HS-5 (cell line): ENCODE data around the gene FERMT1.
"Not testable (repeated sequence)": the region's sequence is repeated elsewhere in the genome, so short reads cannot be mapped to it uniquely, and the experiment has no call there.

Source experiments
- DNase-seq: peaks from one replicate; pipeline ENCODE4 v3.0.0-alpha.2; 2012; ENCODE audit warnings: low read depth

Gene FERMT1

DNA sequence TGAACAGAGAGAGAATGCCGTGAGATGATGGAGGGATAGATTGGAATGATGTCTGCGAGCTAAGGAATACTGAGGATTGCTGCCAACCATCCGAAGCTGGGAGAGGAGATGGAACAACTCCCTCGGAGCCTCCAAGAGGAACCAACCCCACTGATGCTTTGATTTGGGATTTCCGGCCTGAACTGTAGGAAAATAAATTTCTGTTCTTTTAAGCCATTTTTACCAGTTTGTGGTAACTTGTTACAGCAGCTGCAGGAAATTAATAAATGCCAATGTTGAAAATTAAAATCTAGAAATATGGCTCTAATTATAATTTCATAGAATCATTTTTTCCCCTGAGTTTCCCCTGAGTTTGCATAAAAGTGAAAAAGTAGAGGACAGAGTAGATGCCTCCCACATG, 83.1 kb downstream of the FERMT1 start:
- no peak for DNase-seq

DNA sequence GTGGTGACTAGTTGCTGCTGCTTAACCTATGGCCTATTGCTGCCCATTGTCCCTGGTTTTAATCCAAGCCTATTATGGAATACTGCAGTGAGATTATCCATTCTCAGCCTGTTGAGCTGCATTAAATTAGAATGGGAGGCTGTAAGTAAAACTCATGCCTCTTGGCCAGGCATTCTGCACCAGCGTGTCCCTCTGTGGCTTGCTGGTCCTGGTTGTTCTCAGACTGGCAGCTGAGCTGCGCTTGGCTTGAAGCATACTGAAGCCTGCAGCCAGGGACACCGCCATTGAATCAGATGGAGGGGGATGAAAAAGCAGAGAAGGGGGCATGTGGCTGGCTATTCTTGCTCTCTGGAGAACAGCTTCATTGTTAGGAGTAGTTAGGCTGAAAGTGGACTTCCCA, 84.6 kb downstream of the FERMT1 start:
- no peak for DNase-seq

DNA sequence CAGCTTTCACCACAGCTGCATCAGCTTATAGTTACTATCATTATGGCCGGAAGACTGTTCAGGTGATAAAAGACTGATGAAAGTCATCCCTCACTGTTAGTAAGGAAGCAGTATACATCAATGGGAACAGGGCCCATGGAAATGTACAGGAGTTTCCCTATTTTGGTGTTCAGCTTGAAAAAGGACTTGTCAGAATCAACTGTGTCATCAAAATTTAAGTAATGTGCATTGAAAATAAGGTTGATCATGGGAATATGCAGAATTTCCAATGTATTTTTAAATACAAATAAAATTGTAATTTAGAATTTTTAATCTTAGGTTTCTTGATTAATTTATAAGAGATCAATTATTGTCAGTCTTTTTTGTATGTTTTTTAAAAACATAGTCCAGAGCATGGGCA, 85.7 kb downstream of the FERMT1 start:
- no peak for DNase-seq

DNA sequence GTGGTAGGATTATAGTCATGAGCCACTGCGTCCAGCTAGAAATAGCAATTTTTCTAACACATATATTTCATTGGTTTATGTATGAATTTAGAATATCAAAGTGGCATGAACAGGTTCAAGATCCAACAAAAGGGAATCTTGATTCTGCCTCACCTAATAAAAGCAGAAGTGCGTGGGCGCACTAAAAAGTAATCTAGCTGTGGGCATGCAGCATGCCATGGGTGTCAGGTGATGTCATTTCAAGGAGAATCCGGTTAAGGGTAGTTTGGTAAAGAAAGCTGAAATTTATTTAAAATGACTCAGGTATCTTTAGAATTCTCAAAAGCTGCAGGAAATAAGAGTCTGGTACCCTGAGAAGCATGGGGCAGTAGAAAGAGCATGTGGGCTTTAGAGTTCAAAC, 86.6 kb downstream of the FERMT1 start:
- DNase-seq: no peak

DNA sequence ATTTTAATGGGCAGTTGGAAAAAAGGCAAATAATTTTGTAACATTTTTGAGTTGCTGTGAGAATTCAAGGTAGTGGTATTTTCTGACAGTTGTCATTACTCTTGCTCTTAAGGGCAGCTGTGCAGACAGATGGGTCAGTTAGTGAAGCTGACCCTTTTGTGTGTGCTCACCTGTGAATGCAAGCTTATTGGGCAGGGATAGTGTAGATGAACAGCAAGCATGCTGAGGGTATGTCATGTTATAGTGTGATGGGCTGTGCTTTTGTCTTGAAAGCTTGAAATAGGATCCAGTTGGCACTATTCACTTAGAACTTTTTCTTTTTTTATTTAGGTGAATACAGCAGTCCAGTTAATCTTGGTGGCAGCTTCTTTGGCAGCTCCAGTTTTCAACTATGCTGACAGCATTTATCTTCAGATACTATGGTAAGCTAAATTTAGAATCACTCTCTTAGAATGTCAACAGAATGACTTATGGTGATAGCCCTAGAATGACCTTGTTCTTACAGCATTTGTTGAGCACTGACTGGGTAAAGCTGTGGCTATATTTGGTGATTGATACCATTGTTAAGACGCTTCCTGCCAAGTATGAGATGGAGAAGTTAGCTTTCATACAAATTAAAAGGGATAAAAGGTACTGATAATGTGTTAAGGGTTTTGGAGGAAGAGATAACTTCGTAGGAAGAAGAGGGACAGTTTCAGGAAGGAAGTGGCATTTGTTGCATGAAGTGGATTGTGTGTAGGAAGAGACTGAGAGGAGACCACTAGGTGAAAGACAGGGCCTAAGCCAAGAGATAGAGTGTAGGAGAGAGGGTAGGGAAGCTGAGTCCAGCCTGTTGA, 88.5 kb downstream of the FERMT1 start:
- DNase-seq: no peak

DNA sequence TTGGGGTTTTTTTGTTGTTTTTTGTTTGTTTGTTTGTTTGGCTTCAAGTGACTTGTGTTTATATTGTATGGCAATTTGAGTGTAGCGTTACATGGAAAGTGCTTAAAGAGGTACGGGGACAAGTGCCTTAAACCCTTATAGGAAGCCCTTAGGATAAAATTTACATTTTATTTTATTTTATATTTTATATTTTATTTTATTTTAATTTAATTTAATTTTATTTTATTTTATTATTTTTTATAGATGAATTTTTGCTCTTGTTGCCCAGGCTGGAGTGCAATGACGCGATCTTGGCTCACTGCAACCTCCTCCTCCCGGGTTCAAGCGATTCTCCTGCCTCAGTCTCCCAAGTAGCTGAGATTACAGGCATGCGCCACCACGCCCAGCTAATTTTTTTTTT, 89.9 kb downstream of the FERMT1 start:
- not testable (repeated sequence) for DNase-seq

DNA sequence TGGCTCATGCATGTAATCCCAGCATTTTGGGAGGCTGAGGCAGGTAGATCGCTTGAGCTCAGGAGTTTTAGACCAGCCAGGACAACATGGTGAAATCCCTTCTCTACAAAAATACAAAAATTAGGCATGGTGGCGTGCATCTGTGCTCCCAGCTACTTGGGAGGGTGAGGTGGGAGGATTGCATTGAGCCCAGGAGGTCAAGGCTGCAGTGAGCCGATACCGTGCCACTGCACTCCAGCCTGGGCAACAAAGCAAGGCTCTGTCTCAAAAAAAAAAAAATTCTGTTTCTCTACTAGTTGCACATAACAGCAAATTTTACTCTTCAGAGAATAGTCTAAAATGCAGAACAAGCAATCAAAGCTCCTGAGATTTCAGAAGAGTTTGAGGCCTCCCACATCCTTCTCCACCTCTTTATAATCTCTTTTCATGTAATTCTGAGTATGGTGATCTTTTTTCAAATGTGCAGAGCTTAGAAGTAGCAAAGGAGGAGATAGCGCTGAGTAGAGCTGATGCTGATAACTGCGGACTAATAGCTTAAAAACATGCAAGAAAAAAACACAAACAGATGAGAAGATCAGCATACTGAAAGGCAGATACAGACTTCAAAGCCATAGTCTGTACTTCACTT, 92.3 kb downstream of the FERMT1 start:
- DNase-seq: no peak

DNA sequence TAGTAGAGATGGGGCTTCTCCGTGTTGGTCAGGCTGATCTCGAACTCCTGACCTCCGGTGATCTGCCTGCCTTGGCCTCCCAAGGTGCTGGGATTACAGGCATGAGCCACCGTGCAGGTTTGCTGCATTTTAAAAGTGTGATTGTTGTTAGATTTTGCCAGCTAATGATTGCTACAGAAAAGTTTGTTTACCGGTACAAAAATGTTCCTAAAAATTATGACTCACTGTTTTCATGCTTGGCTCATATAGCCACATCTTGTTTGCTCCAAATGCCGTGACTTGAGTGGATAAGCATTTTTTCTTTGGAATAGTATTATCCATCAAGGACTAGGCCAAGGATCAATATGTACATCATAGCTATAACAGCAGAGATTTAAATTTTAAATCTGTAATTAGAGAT, 93.3 kb downstream of the FERMT1 start:
- no peak for DNase-seq

DNA sequence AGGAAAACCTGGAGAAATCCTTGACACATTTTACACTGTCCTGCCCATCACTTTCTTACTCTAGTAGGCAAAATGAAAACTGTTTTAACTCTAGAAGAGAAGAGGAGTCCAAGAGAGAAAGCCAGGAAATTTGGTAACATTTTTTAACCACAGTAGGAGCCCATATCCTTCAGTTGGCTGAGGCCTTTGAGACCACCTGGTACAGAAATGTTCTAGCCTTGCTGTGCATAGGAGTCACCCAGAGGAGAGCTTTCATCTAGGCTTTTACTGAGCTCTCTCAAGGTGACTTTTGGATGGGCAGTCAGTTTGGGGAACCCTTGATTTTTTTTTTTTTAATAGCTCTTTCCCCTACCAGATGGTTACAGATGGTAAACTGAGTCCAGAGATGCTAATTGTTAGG, 94.0 kb downstream of the FERMT1 start:
- DNase-seq: no peak

DNA sequence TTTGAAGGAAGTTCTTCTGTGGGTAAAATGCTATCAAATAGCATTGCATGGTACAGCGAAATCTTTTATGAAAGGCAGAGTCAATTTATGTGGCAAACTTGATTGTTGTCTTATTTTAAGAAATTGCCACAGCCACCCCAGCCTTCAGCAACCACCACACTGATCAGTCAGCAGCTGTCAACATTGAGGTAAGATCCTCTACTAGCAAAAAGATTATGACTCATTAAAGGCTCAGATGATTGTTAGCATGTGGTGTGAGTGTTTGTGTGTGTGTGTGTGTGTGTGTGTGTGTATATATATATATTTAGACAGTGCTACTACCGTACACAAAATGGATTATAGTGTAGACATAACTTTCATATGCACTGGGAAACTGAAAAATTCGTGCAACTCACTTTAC, 96.8 kb downstream of the FERMT1 start:
- no peak for DNase-seq
